ENCODE measurements around the gene AKR1E2.

AKR1E2 gene

DNA sequence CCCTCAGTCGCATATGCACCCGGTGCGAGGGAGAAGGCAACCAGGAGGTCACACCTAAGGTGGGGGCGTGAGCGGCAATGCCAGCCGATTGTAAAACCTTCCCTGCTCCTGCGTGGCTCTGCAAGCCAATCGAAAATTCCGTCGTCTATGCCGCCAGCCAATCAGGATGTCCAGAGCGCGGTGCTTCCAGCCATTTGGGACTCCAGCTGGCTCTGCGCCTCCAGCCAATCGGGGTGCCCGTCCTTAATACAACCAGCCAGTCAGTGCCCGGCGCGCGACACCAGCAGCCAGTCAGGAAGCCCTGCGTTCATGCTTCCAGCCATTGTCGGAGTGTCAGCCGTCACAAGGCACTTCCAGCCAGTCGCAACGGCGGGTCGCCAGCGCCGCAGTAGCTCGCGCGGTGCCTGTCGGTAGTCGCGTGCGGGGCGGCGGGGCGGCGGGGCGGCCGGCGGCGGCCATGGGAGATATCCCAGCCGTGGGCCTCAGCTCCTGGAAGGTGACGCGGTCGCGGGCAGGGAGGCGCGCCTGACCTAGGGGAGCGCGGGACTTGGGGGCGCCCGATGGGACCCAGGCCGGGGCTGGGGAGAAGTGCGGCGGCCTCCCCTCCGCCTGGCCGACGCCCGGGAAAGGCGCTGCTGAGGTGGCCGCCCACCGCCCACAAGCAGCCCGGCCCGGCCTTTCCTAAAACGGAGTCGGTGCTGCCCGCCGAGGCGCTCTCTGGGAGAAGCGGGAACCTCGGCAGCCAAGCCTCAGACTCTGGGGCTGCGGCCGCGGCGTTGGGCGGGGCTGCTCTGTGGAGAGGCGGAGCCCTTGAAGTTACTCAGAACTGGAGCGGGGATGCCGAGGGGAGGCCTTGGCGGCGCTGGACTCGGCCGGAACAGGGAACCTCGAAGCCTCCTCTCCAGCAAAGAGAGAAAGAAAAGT lies at the start of gene AKR1E2:
Gene AKR1E2, plus strand, starts transcription at position 340 of the 924 bp plus-strand sequence. Its CDS starts 118 bp downstream, at position 458.
- DNase-seq: peak; percentile 67

GRCh38 chr10:4776234-4776638 lies 49.8 kb upstream of the AKR1E2 start:
- no peak for DNase-seq

- no peak for DNase-seq
These were observed 47.2 kb upstream of the AKR1E2 start for GRCh38 chr10:4778761-4779160.

DNA sequence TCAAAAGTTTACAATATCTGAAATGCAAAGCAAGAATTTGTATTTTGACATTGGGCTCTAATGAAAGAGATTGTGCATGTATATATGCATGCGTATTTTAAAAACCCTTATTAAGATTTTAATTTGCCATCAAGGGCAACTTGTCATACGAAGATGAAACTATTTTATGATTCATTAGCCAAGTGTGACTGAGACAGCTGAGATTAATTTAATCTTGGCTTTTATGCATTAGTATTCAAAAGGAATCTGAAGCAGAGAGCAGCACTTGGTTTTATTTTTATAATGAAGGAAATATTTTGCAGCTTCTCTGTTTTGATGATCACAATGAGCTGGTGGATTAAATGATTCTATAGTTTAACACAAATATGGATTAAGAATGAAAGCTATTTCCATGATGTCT lies 45.9 kb upstream of the AKR1E2 start:
- no peak for DNase-seq

GRCh38 chr10:4780782-4781181 lies 45.2 kb upstream of the AKR1E2 start:
- DNase-seq: no peak

GRCh38 chr10:4781955-4782354 lies 44.1 kb upstream of the AKR1E2 start:
- no peak for DNase-seq

DNA sequence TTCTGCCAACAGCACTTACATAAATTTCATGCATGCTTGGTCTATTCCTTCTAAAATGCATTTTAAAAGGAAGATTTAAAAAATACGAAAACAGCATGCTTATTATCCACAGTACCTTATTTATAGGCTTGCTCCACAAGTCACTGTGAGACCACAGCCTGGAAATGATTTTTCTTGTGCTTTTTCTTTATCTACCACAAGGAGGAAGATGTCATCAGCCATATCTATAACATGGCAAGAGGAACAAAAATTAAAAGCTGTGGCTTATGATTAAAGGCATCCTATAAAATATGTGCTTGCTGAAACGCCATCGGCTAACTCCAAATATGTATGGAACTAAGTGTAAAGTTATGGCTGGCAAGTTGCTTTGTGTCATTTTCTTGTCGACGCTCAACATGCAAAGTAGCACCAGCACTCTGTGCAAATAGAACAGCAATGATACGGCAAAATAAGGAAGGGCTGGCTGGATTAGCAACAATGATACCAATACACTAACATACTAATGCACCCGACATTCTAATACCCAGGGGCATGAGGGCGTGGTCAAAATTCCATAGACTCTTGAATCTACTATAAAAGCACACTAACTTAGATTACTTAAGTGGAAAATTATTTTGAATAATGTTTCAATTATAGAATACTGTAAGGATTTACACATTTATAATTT lies 41.2 kb upstream of the AKR1E2 start:
- DNase-seq: no peak

DNA sequence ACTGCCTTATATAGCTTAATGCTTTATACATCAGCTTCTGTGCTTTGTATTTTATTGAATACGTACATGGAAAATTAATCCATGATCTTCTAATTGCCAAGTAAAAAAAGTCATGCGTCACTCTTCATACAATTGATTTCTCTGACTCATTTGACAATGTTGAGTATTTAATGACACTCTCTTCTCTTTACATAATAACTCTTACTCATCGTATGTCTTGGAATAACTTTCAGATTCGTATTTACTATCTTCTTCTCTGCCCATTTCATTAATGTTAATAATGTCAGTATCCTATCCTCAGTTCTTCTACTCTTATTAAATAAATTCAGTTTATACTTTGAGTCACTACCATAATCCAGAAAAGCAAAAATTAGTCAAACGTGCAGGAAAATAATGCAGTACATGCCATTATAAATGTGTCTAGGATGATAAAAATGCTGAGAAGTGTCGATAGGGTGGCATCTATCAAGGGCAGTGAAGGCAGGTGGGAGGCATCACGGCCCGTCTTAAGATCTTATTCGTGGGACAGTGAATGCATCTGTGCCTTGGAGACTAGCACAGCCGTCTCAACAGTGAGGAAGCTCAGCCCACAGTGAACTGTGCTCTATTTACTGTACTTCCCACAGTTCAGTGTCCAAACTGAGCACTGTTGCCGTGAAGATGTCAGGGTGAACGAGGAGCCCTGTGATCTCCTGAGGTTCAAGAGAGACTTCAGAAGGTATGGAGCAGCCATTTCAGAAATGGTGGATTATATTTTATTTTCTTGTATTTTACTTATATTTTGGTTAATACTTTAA lies 39.8 kb upstream of the AKR1E2 start:
- no peak for DNase-seq

DNA sequence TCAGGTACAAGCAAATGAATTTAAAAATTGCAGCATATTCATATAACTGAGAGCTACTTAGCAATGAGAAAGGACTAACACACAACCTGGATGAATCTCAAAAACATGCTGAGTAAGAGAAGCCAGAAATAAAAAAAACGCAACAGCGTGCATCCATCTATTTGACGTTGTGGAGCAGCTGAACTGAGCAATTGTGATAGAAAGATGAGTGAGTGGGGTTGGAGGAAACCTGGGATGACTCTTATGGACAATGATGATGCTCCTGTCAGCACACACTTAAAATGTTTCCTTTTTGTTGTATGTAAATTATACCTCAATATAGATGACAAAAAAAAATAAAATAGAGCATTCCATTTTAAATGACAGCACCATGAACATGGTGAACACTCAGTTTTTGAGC lies 36.0 kb upstream of the AKR1E2 start:
- no peak for DNase-seq

DNA sequence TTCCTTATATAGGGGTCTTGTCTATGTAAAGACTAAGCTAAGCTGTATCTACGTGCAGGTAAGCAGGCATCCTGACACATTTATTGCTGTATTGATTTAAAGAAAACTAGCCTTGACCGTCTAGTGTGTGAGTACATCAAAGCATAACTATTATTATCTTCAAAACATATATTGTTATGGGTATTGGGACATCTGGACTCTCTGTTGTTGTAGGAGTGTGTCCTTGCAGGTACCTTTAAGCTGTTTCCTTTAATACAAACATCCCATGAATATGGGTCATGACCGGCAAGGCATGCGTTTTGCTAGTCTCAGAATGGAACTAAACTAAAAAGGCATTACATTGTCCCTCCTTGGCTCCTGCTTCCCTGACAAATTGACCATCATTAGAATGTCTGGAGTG lies 35.1 kb upstream of the AKR1E2 start:
- DNase-seq: no peak

GRCh38 chr10:4792381-4792780 lies 33.6 kb upstream of the AKR1E2 start:
- DNase-seq: no peak

DNA sequence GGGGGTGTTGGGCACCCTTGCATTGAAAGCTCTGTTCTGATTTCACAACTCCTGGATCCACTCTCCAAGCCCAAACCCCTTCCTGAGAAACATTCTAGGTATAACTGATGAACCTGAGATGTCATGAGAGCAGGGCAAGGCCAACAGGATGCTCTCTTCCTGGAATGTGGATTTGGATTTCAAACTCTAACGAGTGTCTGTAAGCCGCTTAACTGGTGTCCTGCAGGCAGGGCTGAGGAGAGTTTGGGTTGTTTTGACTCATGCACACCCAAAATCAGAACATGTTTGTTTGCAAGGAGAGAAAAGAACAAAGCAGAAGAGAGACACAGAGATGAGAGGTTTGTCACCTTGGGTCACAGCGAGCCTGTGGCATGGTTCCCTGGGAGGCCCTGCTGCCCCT lies 24.6 kb upstream of the AKR1E2 start:
- DNase-seq: no peak

DNA sequence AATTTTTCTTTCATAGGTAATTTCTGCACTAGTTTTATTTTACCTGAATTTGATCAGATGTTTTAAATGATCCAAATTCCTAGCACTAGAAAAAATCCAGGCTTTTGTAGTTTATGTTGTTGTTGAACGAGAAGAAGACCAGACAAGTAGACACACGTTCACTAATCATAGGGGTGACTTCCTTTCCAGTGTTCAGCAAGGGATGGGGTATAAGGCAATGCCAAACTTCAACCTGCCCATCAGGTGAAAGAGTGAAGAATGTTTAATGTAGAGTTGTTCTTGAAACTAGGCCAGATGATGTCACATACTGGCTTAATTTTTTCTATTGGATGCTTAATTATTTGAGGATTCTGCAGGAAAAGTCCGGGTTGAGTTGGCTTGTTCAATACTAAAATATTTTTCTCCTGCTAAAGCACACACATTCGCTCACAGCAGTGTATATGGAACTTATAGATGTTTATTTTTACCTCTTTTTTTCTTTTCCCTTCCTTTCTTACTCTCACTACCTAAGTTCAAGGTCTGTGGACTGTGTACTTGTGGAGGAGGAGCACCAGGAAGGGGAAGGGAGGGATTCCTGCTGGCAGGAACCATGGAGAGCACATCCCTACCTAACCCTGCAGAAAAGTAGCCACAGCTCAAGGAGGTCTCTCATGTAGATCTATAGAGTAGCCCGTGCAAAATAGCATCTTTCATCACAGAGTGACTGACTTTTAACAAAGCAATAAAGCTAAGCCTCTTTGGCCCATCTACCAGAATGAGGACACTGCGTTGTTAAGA lies 23.1 kb upstream of the AKR1E2 start:
- no peak for DNase-seq

- DNase-seq: no peak
These were observed 22.2 kb upstream of the AKR1E2 start for GRCh38 chr10:4803822-4804221.

GRCh38 chr10:4804465-4804864 lies 21.5 kb upstream of the AKR1E2 start:
- no peak for DNase-seq

- DNase-seq: no peak
These were observed 19.5 kb upstream of the AKR1E2 start for GRCh38 chr10:4806534-4806933.

- no peak for DNase-seq
These were observed 18.1 kb upstream of the AKR1E2 start for GRCh38 chr10:4807761-4808507.

- no peak for DNase-seq
These were observed 16.9 kb upstream of the AKR1E2 start for GRCh38 chr10:4809156-4809555.

- DNase-seq: no peak
These were observed 15.9 kb upstream of the AKR1E2 start for GRCh38 chr10:4810092-4810491.

- DNase-seq: no peak
These were observed 14.0 kb upstream of the AKR1E2 start for GRCh38 chr10:4812046-4812445.

DNA sequence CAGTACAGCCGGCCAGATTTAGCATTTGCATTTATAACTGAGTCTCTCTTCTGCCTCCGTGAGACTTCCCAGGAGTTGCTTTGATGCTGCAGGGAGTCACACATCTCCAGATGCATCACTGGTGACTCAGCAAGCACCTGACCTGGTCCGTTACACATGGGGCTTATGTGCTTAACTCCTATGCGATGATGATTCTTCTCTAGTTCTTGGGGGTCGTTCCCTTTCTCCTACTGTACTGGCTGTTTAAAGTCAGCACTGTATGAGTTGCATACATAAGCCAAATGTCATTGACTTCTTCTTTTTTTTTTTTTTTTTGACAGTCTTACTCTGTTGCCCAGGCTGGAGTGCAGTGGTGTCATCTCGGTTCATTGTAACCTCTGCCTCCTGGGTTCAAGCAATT lies 13.0 kb upstream of the AKR1E2 start:
- DNase-seq: no peak

DNA sequence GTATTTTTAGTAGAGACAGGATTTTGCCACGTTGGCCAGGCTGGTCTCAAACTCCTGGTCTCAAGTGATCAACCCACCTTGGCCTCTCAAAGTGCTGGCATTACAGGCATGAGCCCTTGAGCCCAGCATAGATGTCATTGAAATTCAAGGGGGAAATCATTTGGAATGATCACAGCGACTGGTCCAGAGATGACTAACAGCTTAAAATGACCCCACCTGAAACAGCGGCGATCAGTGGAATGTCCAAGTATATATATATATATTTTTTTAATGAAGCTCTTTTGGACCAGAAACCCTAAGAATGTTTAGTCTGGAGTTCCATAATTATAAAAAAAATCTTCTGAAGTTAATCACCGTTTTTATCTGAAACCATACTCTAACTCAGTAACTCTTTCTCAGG lies 12.5 kb upstream of the AKR1E2 start:
- DNase-seq: no peak

Measured in NCI-H1930 (cell line).